HG03159 (cell line): Measurements from ENCODE around the gene HDGFL3.
"Not testable (repeated sequence)": the region's sequence is repeated elsewhere in the genome, so short reads cannot be mapped to it uniquely, and the experiment has no call there.

Experiments used
- ATAC-seq: cut with Tn5 transposase; IDR thresholded peaks from one replicate; pipeline ENCODE4 v1.9.1; 2021; ENCODE audit warnings: mild to moderate bottlenecking, moderate library complexity; ENCODE audit not compliant: unreplicated experiment

Gene HDGFL3

GRCh38 chr15:83207660-83208366 is at the start of gene HDGFL3:
TSS of gene HDGFL3 (minus strand) at chr15:83207823. CDS start at chr15:83207414, 409 bp downstream.
- ATAC-seq: no peak

GRCh38 chr15:83250781-83251180 is 43.2 kb upstream of the HDGFL3 start:
- no peak for ATAC-seq

- no peak for ATAC-seq
These were observed 41.4 kb upstream of the HDGFL3 start for GRCh38 chr15:83249030-83249343.

GRCh38 chr15:83248151-83249029 is 40.8 kb upstream of the HDGFL3 start:
- ATAC-seq: no peak

- no peak for ATAC-seq
These were observed 36.0 kb upstream of the HDGFL3 start for GRCh38 chr15:83243634-83244033.

- ATAC-seq: no peak
These were observed 22.6 kb upstream of the HDGFL3 start for GRCh38 chr15:83230242-83230641.

GRCh38 chr15:83225449-83225848 is 17.8 kb upstream of the HDGFL3 start:
- ATAC-seq: no peak

- not testable (repeated sequence) for ATAC-seq
These were observed 14.2 kb upstream of the HDGFL3 start for GRCh38 chr15:83221781-83222180.

- no peak for ATAC-seq
These were observed 11.4 kb upstream of the HDGFL3 start for GRCh38 chr15:83219026-83219425.

- ATAC-seq: no peak
These were observed 7.7 kb upstream of the HDGFL3 start for GRCh38 chr15:83215306-83215705.

- ATAC-seq: no peak
These were observed 3.0 kb upstream of the HDGFL3 start for GRCh38 chr15:83210619-83211018.

GRCh38 chr15:83209333-83209732 is 1.7 kb upstream of the HDGFL3 start:
- no peak for ATAC-seq

- no peak for ATAC-seq
These were observed 691 bp upstream of the HDGFL3 start for GRCh38 chr15:83208367-83208661.

- no peak for ATAC-seq
These were observed 489 bp downstream of the HDGFL3 start for GRCh38 chr15:83207009-83207659.

- ATAC-seq: no peak
These were observed 1.1 kb downstream of the HDGFL3 start for GRCh38 chr15:83206526-83207008.

- no peak for ATAC-seq
These were observed 1.8 kb downstream of the HDGFL3 start for GRCh38 chr15:83205725-83206324.

GRCh38 chr15:83204697-83205096 is 2.9 kb downstream of the HDGFL3 start:
- no peak for ATAC-seq

- no peak for ATAC-seq
These were observed 4.1 kb downstream of the HDGFL3 start for GRCh38 chr15:83203543-83203942.

- ATAC-seq: no peak
These were observed 7.0 kb downstream of the HDGFL3 start for GRCh38 chr15:83200589-83200988.

- ATAC-seq: no peak
These were observed 7.5 kb downstream of the HDGFL3 start for GRCh38 chr15:83200162-83200561.

GRCh38 chr15:83199288-83199687 is 8.3 kb downstream of the HDGFL3 start:
- peak; percentile 81 for ATAC-seq
